PC-9 (cell line): Measurements from ENCODE around the gene LRRC4C.

Experiments
- CTCF ChIP-seq: fragments of 200-600 bp; sonication (generic); conservative IDR thresholded peaks from 2 replicates; pipeline ENCODE4 v1.6.1; 2017; ENCODE audit warnings: mixed run types, antibody characterized with exemption, mild to moderate bottlenecking, moderate library complexity
- EZH2 ChIP-seq: fragments of 200-600 bp; sonication (generic); IDR thresholded peaks from 2 replicates; pipeline ENCODE4 v1.8.0; 2017; ENCODE audit warnings: antibody characterized with exemption, low read depth

- no peak for TF ChIP-seq CTCF
- TF ChIP-seq EZH2 = no peak
Observed at GRCh38 chr11:41306431-41306830, 153.0 kb downstream of the LRRC4C start.
